OCI-LY3 (cell line): ENCODE results near the gene EML1.

Experiments used
- CTCF ChIP-seq: fragments of 200-600, 300-600 bp; sonication (generic); IDR thresholded peaks from 2 replicates; pipeline ENCODE4 v1.5.1; 2014; ENCODE audit warnings: antibody characterized with exemption, low read length, low read depth
- EZH2phosphoT487 ChIP-seq: fragments of 200-600 bp; shearing (Covaris generic); IDR thresholded peaks from 2 replicates; pipeline ENCODE4 v1.6.1; 2018; ENCODE audit warnings: antibody characterized with exemption, mixed run types, low read depth

GRCh38 chr14:99750746-99751450 is 42.3 kb upstream of the EML1 start:
- TF ChIP-seq CTCF (no peak), EZH2phosphoT487 (no peak)
